ENCODE measurements around the gene HIF1AN. TPM values are rescaled to one million over a fixed set of nuclear protein-coding genes. Genes with fewer than 3 reads are reported as not detected.

The HIF1AN gene
- total RNA-seq: 5.9 and 15.1 TPM in 2 replicates

DNA sequence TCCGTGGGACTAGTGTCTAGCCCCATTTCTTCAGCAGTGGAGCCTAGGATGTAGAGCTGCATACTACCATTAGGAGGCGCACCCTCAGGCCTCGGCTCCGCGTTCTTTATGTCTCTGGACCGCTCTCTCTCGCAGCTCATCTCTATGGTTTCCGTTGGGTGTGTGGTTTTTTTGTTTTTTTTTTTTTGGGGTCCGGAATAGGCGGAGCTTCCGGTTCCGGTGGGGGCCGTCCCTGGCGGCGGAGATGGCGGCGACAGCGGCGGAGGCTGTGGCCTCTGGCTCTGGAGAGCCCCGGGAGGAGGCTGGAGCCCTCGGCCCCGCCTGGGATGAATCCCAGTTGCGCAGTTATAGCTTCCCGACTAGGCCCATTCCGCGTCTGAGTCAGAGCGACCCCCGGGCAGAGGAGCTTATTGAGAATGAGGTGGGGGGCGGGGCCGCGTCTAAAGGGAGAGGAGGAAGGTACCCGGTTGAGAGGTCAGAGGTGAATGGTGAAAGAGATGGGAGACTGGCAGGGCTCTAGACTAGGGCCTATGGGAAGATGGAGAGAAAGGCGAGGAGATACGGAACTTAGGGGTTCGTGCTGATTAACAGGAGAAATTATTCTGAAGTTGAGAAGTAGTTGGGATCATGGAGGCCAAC, at the start of gene HIF1AN:
HIF1AN (plus strand) TSS at position 229 of the 639 bp plus-strand sequence; CDS start at position 245, 16 bp downstream.

GRCh38 chr10:100519311-100520051, 16.3 kb upstream of the HIF1AN start, which contains the start of gene SEC31B:
Gene SEC31B (minus strand): TSS chr10:100519861. CDS start chr10:100516952, 2,909 bp downstream.

GRCh38 chr10:100529475-100530298, 6.1 kb upstream of the HIF1AN start, which contains the start of gene NDUFB8:
Gene NDUFB8 (minus strand): TSS chr10:100529871. CDS start chr10:100529851, 20 bp downstream.

Other genes starting within 250 kb of the HIF1AN start
- 32.7 and 60.9 TPM in 2 replicates for gene BLOC1S2, start 249.3 kb upstream of the HIF1AN start, total RNA-seq
- gene PKD2L1, start 205.7 kb upstream of the HIF1AN start, total RNA-seq: not detected in 2 replicates
- gene SCD, start 188.7 kb upstream of the HIF1AN start, total RNA-seq: 122 and 749 TPM in 2 replicates
- gene WNT8B, start 72.9 kb upstream of the HIF1AN start, total RNA-seq: not detected in 2 replicates
- 0.39 and 5.7 TPM in 2 replicates for gene SEC31B, start 16.1 kb upstream of the HIF1AN start, total RNA-seq
- gene NDUFB8, start 6.1 kb upstream of the HIF1AN start, total RNA-seq: 147 and 232 TPM in 2 replicates
- not detected in 2 replicates for gene PAX2, start 209.6 kb downstream of the HIF1AN start, total RNA-seq

Data from epithelial cell of alveolus of lung (primary cell).